ENCODE results near the gene POU4F3. TPM values are rescaled to one million over a fixed set of nuclear protein-coding genes. Genes with fewer than 3 reads are reported as not detected.

The POU4F3 gene
- total RNA-seq, 2 donors from 2014 or later, result not detected

GRCh38 chr5:146321571-146321970 is 17.1 kb upstream of the POU4F3 start:
- Histone ChIP-seq H3K36me3 (no peaks in the 10 kb centered on the region), H3K27ac (no peak overlapping the region), H3K9me3 (peaks cover 0 to 9% of the 10 kb centered on the region in 2 donors), H3K4me1 (no peaks in the 10 kb centered on the region), H3K27me3 (no peaks in the 10 kb centered on the region), H3K4me3 (no peak overlapping the region)
- TF ChIP-seq CTCF (IDR thresholded peaks at IDR 0.05), result no peak
- DNase-seq (ENCODE audit: low spot score), result no peak

- no peak for DNase-seq (ENCODE audit: low spot score)
- no peaks in the 10 kb centered on the region for H3K4me1 ChIP-seq
- no peak overlapping the region for H3K4me3 ChIP-seq
- H3K36me3 ChIP-seq, result no peaks in the 10 kb centered on the region
- TF ChIP-seq CTCF (IDR thresholded peaks at IDR 0.05), result no peak
- H3K9me3 ChIP-seq, result no peaks in the 10 kb centered on the region
- no peaks in the 10 kb centered on the region for H3K27me3 ChIP-seq
- H3K27ac ChIP-seq, result no peak overlapping the region
Measured at GRCh38 chr5:146327257-146327870, 11.3 kb upstream of the POU4F3 start.

GRCh38 chr5:146327989-146328388 is 10.7 kb upstream of the POU4F3 start:
- Histone ChIP-seq H3K4me3 (no peak overlapping the region), H3K27me3 (no peaks in the 10 kb centered on the region), H3K9me3 (no peaks in the 10 kb centered on the region), H3K27ac (no peak overlapping the region), H3K4me1 (no peaks in the 10 kb centered on the region), H3K36me3 (no peaks in the 10 kb centered on the region)
- TF ChIP-seq CTCF (IDR thresholded peaks at IDR 0.05), result no peak
- no peak for DNase-seq (ENCODE audit: low spot score)

GRCh38 chr5:146329697-146330096 is 8.9 kb upstream of the POU4F3 start:
- Histone ChIP-seq H3K27ac (no peak overlapping the region), H3K4me3 (no peak overlapping the region), H3K9me3 (no peaks in the 10 kb centered on the region), H3K36me3 (no peaks in the 10 kb centered on the region), H3K27me3 (peaks cover 0 to 2% of the 10 kb centered on the region in 2 donors), H3K4me1 (no peaks in the 10 kb centered on the region)
- no peak for TF ChIP-seq CTCF (IDR thresholded peaks at IDR 0.05)
- DNase-seq (ENCODE audit: low spot score), result no peak

DNA sequence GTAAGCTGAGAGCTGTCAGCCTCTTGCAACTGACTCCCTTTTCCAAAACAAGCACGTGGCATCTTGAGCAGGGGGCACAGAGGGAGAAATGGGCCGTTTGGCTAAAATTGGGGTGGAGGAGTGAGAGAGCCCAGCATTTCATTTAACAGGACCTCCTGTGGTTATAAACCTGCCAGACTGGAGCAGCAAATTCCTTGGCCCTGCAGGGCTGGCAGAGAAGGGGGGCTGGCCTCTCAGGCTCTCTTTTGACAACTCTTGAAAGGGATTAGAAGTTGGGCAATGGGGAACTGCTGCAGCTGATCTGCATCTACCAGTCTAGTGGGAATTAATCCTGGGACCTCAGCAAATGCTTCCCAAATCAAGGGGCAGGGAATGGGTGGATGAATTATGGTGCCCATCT is 7.2 kb upstream of the POU4F3 start:
- H3K9me3 ChIP-seq, result no peaks in the 10 kb centered on the region
- no peak for DNase-seq (ENCODE audit: low spot score)
- no peaks in the 10 kb centered on the region for H3K4me1 ChIP-seq
- H3K27ac ChIP-seq, result no peak overlapping the region
- peaks cover 0 to 2% of the 10 kb centered on the region in 2 donors for H3K27me3 ChIP-seq
- no peak overlapping the region for H3K4me3 ChIP-seq
- no peaks in the 10 kb centered on the region for H3K36me3 ChIP-seq
- TF ChIP-seq CTCF (IDR thresholded peaks at IDR 0.05), result no peak

- H3K4me3 ChIP-seq, result no peak overlapping the region
- peaks cover 0 to 7% of the 10 kb centered on the region in 2 donors for H3K4me1 ChIP-seq
- no peak overlapping the region for H3K27ac ChIP-seq
- no peak for DNase-seq (ENCODE audit: low spot score)
- peaks cover 10 to 19% of the 10 kb centered on the region in 2 donors for H3K27me3 ChIP-seq
- no peaks in the 10 kb centered on the region for H3K9me3 ChIP-seq
- no peaks in the 10 kb centered on the region for H3K36me3 ChIP-seq
- TF ChIP-seq CTCF (IDR thresholded peaks at IDR 0.05), result no peak
Measured at GRCh38 chr5:146334074-146334533, 4.5 kb upstream of the POU4F3 start.

All from right atrium auricular region (tissue), 2 donors.